H7 (cell line): Measurements from ENCODE around the gene CIT. TPM values are rescaled to one million over a fixed set of nuclear protein-coding genes. Genes with fewer than 3 reads are reported as not detected.
A peak's percentile ranks its signal among the peaks of the same experiment; 100 is the strongest.
"Not testable (repeated sequence)": the region's sequence is repeated elsewhere in the genome, so short reads cannot be mapped to it uniquely, and the experiment has no call there.

ENCODE experiments used
- DNase-seq: peaks from one replicate; pipeline ENCODE4 v3.0.0; 2012
- H3K27me3 ChIP-seq: 2 replicates; pipeline ENCODE4 v1.6.0; 2011; ENCODE audit warnings: mild to moderate bottlenecking, low read length; ENCODE audit not compliant: control insufficient read depth, insufficient read depth
- H3K36me3 ChIP-seq: replicated peaks from 2 replicates; pipeline ENCODE4 v1.5.1; 2011; ENCODE audit warnings: low read length; ENCODE audit not compliant: control insufficient read depth, insufficient read depth
- H3K4me3 ChIP-seq: 2 replicates; pipeline ENCODE4 v1.5.1; 2011; ENCODE audit warnings: low read depth, mild to moderate bottlenecking, control low read depth, low read length, moderate library complexity; ENCODE audit not compliant: insufficient read depth
- total RNA-seq: library from RNA; depleted of rRNA; stranded (reverse); fragments of >200 nt; shearing (Covaris generic); gene quantifications from 2 replicates; pipeline ENCODE4 v1.2.3, GENCODE V29; 2014; rRNA removed

Gene CIT
- 23.8 and 27.7 TPM in 2 replicates for total RNA-seq

- Histone ChIP-seq H3K4me3 (peak within 1 kb of the TSS; percentile 70), H3K27me3 (no peaks in the 10 kb centered on the region), H3K36me3 (peaks cover 9% of the 10 kb centered on the region)
- peak; percentile 97 for DNase-seq
Measured at GRCh38 chr12:119876761-119877638, at the start of gene CIT. Gene CIT (minus strand): TSS chr12:119877320. CDS start chr12:119876168, 1,152 bp downstream.

- Histone ChIP-seq H3K36me3 (no peaks in the 10 kb centered on the region), H3K27me3 (no peaks in the 10 kb centered on the region), H3K4me3 (no peak overlapping the region)
- DNase-seq = no peak
Measured at GRCh38 chr12:119925269-119925668, 48.1 kb upstream of the CIT start.

GRCh38 chr12:119920064-119920463, 42.9 kb upstream of the CIT start:
- Histone ChIP-seq H3K27me3 (no peaks in the 10 kb centered on the region), H3K4me3 (no peak overlapping the region), H3K36me3 (no peaks in the 10 kb centered on the region)
- DNase-seq = no peak

- no peak for DNase-seq
- Histone ChIP-seq H3K27me3 (no peaks in the 10 kb centered on the region), H3K4me3 (no peak overlapping the region), H3K36me3 (no peaks in the 10 kb centered on the region)
Measured at GRCh38 chr12:119915894-119916510, 38.9 kb upstream of the CIT start.

- no peaks in the 10 kb centered on the region for H3K36me3 ChIP-seq
- DNase-seq = no peak
- no peaks in the 10 kb centered on the region for H3K27me3 ChIP-seq
- H3K4me3 ChIP-seq = no peak overlapping the region
Measured at GRCh38 chr12:119914666-119915065, 37.5 kb upstream of the CIT start.

GRCh38 chr12:119913536-119914330, 36.6 kb upstream of the CIT start:
- Histone ChIP-seq H3K4me3 (no peak overlapping the region), H3K27me3 (no peaks in the 10 kb centered on the region), H3K36me3 (no peaks in the 10 kb centered on the region)
- DNase-seq = no peak

GRCh38 chr12:119911182-119911581, 34.1 kb upstream of the CIT start:
- Histone ChIP-seq H3K4me3 (no peak overlapping the region), H3K27me3 (no peaks in the 10 kb centered on the region), H3K36me3 (no peaks in the 10 kb centered on the region)
- no peak for DNase-seq

- no peaks in the 10 kb centered on the region for H3K36me3 ChIP-seq
- no peak overlapping the region for H3K4me3 ChIP-seq
- H3K27me3 ChIP-seq = no peaks in the 10 kb centered on the region
- DNase-seq = no peak
Measured at GRCh38 chr12:119910586-119910985, 33.5 kb upstream of the CIT start.

- no peaks in the 10 kb centered on the region for H3K27me3 ChIP-seq
- peak; percentile 67 for DNase-seq
- H3K4me3 ChIP-seq = no peak overlapping the region
- no peaks in the 10 kb centered on the region for H3K36me3 ChIP-seq
Measured at GRCh38 chr12:119902084-119902509, 25.0 kb upstream of the CIT start.

GRCh38 chr12:119901670-119902069, 24.6 kb upstream of the CIT start:
- Histone ChIP-seq H3K4me3 (no peak overlapping the region), H3K27me3 (no peaks in the 10 kb centered on the region), H3K36me3 (no peaks in the 10 kb centered on the region)
- DNase-seq = no peak

GRCh38 chr12:119894916-119895315, 17.8 kb upstream of the CIT start:
- Histone ChIP-seq H3K27me3 (no peaks in the 10 kb centered on the region), H3K4me3 (no peak overlapping the region), H3K36me3 (no peaks in the 10 kb centered on the region)
- no peak for DNase-seq

GRCh38 chr12:119892611-119893010, 15.5 kb upstream of the CIT start:
- H3K4me3 ChIP-seq, H3K36me3 ChIP-seq, DNase-seq, H3K27me3 ChIP-seq: not testable (repeated sequence)

- H3K4me3 ChIP-seq = no peak overlapping the region
- no peaks in the 10 kb centered on the region for H3K27me3 ChIP-seq
- H3K36me3 ChIP-seq = no peaks in the 10 kb centered on the region
- DNase-seq = no peak
Measured at GRCh38 chr12:119885549-119885948, 8.4 kb upstream of the CIT start.

- not testable (repeated sequence) for H3K27me3 ChIP-seq, H3K4me3 ChIP-seq, DNase-seq, H3K36me3 ChIP-seq
Measured at GRCh38 chr12:119883791-119884190, 6.7 kb upstream of the CIT start.
